ENCODE data around the gene FAM219A.

Gene FAM219A

GRCh38 chr9:34458959-34459340 lies 580 bp upstream of the FAM219A start:
- no peak for ATAC-seq
- TF ChIP-seq ZNF70 (CRISPR knock-in tag; IDR thresholded peaks at IDR 0.05), result no peak
- no peak; the same call in 1 of the 2 replicates for TF ChIP-seq TSHZ2 (CRISPR knock-in tag; IDR thresholded peaks at IDR 0.05)

- ATAC-seq, result peak; percentile 62
- TF ChIP-seq ZNF565 (CRISPR knock-in tag; conservative IDR thresholded peaks at IDR 0.05; ENCODE audit: low read depth) (no peak), PATZ1 (CRISPR knock-in tag; IDR thresholded peaks at IDR 0.05; ENCODE audit: borderline replicate concordance) (0 out of 2 replicates have a peak, but pooled peaks have one; percentile 21)
These were observed 931 bp downstream of the FAM219A start for GRCh38 chr9:34457266-34458012.

GRCh38 chr9:34456746-34457145 lies 1.6 kb downstream of the FAM219A start:
- no peak for ATAC-seq
- no peak for TF ChIP-seq RARB (CRISPR knock-in tag; IDR thresholded peaks at IDR 0.05)
- TF ChIP-seq TOX (CRISPR knock-in tag; IDR thresholded peaks at IDR 0.05; ENCODE audit: borderline replicate concordance), result no peak

- ATAC-seq, result no peak
- no peak for TF ChIP-seq SNAI2 (CRISPR knock-in tag; IDR thresholded peaks at IDR 0.05)
- no peak for TF ChIP-seq TCF4 (CRISPR knock-in tag; IDR thresholded peaks at IDR 0.05; ENCODE audit: borderline replicate concordance)
- TF ChIP-seq ESRRG (CRISPR knock-in tag; IDR thresholded peaks at IDR 0.05), result no peak
- no peak for TF ChIP-seq CREB5 (CRISPR knock-in tag; IDR thresholded peaks at IDR 0.05; ENCODE audit: low read depth)
- TF ChIP-seq RARB (CRISPR knock-in tag; IDR thresholded peaks at IDR 0.05), result no peak
- TF ChIP-seq GLIS3 (CRISPR knock-in tag; IDR thresholded peaks at IDR 0.05), result no peak
- TF ChIP-seq, protein P1, sequence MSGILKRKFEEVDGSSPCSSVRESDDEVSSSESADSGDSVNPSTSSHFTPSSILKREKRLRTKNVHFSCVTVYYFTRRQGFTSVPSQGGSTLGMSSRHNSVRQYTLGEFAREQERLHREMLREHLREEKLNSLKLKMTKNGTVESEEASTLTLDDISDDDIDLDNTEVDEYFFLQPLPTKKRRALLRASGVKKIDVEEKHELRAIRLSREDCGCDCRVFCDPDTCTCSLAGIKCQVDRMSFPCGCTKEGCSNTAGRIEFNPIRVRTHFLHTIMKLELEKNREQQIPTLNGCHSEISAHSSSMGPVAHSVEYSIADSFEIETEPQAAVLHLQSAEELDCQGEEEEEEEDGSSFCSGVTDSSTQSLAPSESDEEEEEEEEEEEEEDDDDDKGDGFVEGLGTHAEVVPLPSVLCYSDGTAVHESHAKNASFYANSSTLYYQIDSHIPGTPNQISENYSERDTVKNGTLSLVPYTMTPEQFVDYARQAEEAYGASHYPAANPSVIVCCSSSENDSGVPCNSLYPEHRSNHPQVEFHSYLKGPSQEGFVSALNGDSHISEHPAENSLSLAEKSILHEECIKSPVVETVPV (CRISPR knock-in tag; IDR thresholded peaks at IDR 0.05), result no peak
- TF ChIP-seq ZC3H10 (CRISPR knock-in tag; IDR thresholded peaks at IDR 0.05), result no peak
- no peak for TF ChIP-seq ISL1 (CRISPR knock-in tag; IDR thresholded peaks at IDR 0.05)
- TF ChIP-seq CSDC2 (CRISPR knock-in tag; IDR thresholded peaks at IDR 0.05), result no peak
- TF ChIP-seq POU6F1 (CRISPR knock-in tag; IDR thresholded peaks at IDR 0.05; ENCODE audit: borderline replicate concordance, low read depth), result no peak
- TF ChIP-seq ZNF8 (CRISPR knock-in tag; IDR thresholded peaks at IDR 0.05), result no peak
These were observed 2.2 kb downstream of the FAM219A start for GRCh38 chr9:34456151-34456550.

DNA sequence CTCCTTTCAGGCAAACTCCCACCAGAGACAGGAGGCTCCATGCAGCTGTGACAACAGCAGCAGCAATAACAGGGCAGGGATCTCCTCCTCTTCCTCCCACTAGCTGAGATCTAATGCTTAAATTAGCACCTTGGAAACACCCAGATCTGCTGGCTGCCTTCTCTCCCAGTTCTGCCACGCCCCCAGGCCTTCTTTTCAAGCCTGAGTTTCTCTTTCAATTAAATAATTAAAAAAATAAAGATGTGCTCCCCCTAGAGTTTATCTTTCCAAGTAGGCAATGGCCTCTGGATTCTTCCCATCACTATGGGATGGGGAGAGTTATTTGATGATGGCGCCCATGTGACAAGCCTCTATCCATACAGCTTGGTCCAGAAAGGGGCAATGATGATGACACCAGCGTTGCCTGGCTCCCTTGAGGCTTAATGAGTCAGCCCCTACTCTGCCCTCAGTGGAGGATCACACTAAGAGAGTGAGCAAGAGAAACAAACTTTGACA lies 3.8 kb downstream of the FAM219A start:
- ATAC-seq, result no peak
- no peak for TF ChIP-seq PATZ1 (CRISPR knock-in tag; IDR thresholded peaks at IDR 0.05; ENCODE audit: borderline replicate concordance)
- no peak for TF ChIP-seq TOX (CRISPR knock-in tag; IDR thresholded peaks at IDR 0.05; ENCODE audit: borderline replicate concordance)
- no peak for TF ChIP-seq TCF4 (CRISPR knock-in tag; IDR thresholded peaks at IDR 0.05; ENCODE audit: borderline replicate concordance)
- no peak for TF ChIP-seq CREB5 (CRISPR knock-in tag; IDR thresholded peaks at IDR 0.05; ENCODE audit: low read depth)
- TF ChIP-seq ZNF8 (CRISPR knock-in tag; IDR thresholded peaks at IDR 0.05), result no peak
- TF ChIP-seq GLIS3 (CRISPR knock-in tag; IDR thresholded peaks at IDR 0.05), result no peak
- no peak for TF ChIP-seq ZNF70 (CRISPR knock-in tag; IDR thresholded peaks at IDR 0.05)
- no peak for TF ChIP-seq RARB (CRISPR knock-in tag; IDR thresholded peaks at IDR 0.05)
- no peak for TF ChIP-seq ESRRG (CRISPR knock-in tag; IDR thresholded peaks at IDR 0.05)
- TF ChIP-seq BACH2 (CRISPR knock-in tag; IDR thresholded peaks at IDR 0.05; ENCODE audit: borderline replicate concordance), result no peak
- no peak for TF ChIP-seq ISL1 (CRISPR knock-in tag; IDR thresholded peaks at IDR 0.05)

Data from SK-N-SH treated with all-trans-retinoic acid at 6 μM for 48 hours (cell line).